Body of pancreas (tissue), 4 donors: ENCODE data around the gene SERP1.

Experiments
- POLR2A ChIP-seq, 3 donors: fragments of 450-650 bp; IDR thresholded peaks; one replicate each; pipeline ENCODE4 v1.6.1; 2016; ENCODE audit warnings: antibody characterized with exemption in 3 of 3, mild to moderate bottlenecking in 2 of 3
- TF ChIP-seq, protein P1 (sequence below), 7 experiments: fragments of 450-650 bp in 4 of 7; fragments of 200-600 bp in 3 of 7; sonication (generic) in 3 of 7; IDR thresholded peaks; one replicate each; pipeline ENCODE4 v1.5.1; 2016 to 2019; ENCODE audit warnings: antibody characterized with exemption in 7 of 7

DNA sequence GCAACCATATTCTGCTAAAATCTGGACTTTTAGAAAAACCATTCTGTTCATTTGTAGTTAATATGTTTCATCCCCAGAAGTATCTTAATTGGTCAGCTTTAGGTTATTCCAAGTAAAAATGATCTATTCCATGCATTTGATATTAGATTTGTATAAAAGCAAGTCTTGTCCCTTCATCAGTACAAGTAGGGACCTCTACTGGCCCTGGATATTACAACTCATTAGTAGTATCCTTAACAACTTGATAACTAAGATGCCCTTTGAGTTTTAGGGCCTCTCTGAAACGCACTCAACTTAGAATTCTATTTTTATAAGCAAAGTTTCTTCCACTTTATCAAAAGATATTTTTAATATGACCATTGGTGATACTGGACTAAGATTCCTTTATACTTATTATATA is 31.6 kb upstream of the SERP1 start:
- TF ChIP-seq POLR2A (IDR thresholded peaks at IDR 0.05) = no peak
- TF ChIP-seq, protein P1, sequence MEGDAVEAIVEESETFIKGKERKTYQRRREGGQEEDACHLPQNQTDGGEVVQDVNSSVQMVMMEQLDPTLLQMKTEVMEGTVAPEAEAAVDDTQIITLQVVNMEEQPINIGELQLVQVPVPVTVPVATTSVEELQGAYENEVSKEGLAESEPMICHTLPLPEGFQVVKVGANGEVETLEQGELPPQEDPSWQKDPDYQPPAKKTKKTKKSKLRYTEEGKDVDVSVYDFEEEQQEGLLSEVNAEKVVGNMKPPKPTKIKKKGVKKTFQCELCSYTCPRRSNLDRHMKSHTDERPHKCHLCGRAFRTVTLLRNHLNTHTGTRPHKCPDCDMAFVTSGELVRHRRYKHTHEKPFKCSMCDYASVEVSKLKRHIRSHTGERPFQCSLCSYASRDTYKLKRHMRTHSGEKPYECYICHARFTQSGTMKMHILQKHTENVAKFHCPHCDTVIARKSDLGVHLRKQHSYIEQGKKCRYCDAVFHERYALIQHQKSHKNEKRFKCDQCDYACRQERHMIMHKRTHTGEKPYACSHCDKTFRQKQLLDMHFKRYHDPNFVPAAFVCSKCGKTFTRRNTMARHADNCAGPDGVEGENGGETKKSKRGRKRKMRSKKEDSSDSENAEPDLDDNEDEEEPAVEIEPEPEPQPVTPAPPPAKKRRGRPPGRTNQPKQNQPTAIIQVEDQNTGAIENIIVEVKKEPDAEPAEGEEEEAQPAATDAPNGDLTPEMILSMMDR (IDR thresholded peaks at IDR 0.05) = no peak
